Germinal center (tissue), 1 donor: ENCODE measurements around the gene ELMOD1.
"Not testable (repeated sequence)": the region's sequence is repeated elsewhere in the genome, so short reads cannot be mapped to it uniquely, and the experiment has no call there.

Experiments
- DNase-seq: peaks from one replicate; pipeline ENCODE4 v3.0.0; 2012; ENCODE audit warnings: mixed read lengths, low spot score

The ELMOD1 gene

GRCh38 chr11:107590460-107591377, at the start of gene ELMOD1:
ELMOD1 (plus strand) TSS chr11:107591147; CDS start chr11:107618190, 27,043 bp downstream.
- peak; percentile 61 for DNase-seq

- no peak for DNase-seq
Observed at GRCh38 chr11:107545101-107545514, 45.8 kb upstream of the ELMOD1 start.

GRCh38 chr11:107547961-107548360, 43.0 kb upstream of the ELMOD1 start:
- no peak for DNase-seq

GRCh38 chr11:107549253-107549953, 41.5 kb upstream of the ELMOD1 start:
- DNase-seq, result peak; percentile 45

GRCh38 chr11:107549954-107550285, 41.0 kb upstream of the ELMOD1 start:
- no peak for DNase-seq

- no peak for DNase-seq
Observed at GRCh38 chr11:107550304-107550703, 40.6 kb upstream of the ELMOD1 start.

GRCh38 chr11:107561688-107562087, 29.3 kb upstream of the ELMOD1 start:
- no peak for DNase-seq

- no peak for DNase-seq
Observed at GRCh38 chr11:107562647-107563208, 28.2 kb upstream of the ELMOD1 start.

GRCh38 chr11:107563702-107564101, 27.2 kb upstream of the ELMOD1 start:
- DNase-seq, result no peak

GRCh38 chr11:107564877-107565218, 26.1 kb upstream of the ELMOD1 start:
- no peak for DNase-seq

- DNase-seq, result peak; percentile 67
Observed at GRCh38 chr11:107565219-107565937, 25.6 kb upstream of the ELMOD1 start, which contains the start of gene ALKBH8. ALKBH8 (minus strand) TSS chr11:107565735; CDS start chr11:107560893, 4,842 bp downstream.

- DNase-seq, result not testable (repeated sequence)
Observed at GRCh38 chr11:107565955-107566501, 24.9 kb upstream of the ELMOD1 start.

GRCh38 chr11:107566569-107566968, 24.4 kb upstream of the ELMOD1 start:
- DNase-seq, result no peak

- peak; percentile 60 for DNase-seq
Observed at GRCh38 chr11:107567739-107568335, 23.1 kb upstream of the ELMOD1 start.

GRCh38 chr11:107570015-107570414, 20.9 kb upstream of the ELMOD1 start:
- no peak for DNase-seq

- DNase-seq, result no peak
Observed at GRCh38 chr11:107573438-107573837, 17.5 kb upstream of the ELMOD1 start.

GRCh38 chr11:107576497-107577345, 14.2 kb upstream of the ELMOD1 start:
- peak; percentile 58 for DNase-seq

GRCh38 chr11:107577346-107577711, 13.6 kb upstream of the ELMOD1 start:
- DNase-seq, result no peak

- DNase-seq, result not testable (repeated sequence)
Observed at GRCh38 chr11:107579169-107579568, 11.8 kb upstream of the ELMOD1 start.

GRCh38 chr11:107581147-107581546, 9.8 kb upstream of the ELMOD1 start:
- no peak for DNase-seq
